ENCODE measurements around the gene KREMEN1. TPM values are rescaled to one million over a fixed set of nuclear protein-coding genes. Genes with fewer than 3 reads are reported as not detected.

KREMEN1 gene, protein sequence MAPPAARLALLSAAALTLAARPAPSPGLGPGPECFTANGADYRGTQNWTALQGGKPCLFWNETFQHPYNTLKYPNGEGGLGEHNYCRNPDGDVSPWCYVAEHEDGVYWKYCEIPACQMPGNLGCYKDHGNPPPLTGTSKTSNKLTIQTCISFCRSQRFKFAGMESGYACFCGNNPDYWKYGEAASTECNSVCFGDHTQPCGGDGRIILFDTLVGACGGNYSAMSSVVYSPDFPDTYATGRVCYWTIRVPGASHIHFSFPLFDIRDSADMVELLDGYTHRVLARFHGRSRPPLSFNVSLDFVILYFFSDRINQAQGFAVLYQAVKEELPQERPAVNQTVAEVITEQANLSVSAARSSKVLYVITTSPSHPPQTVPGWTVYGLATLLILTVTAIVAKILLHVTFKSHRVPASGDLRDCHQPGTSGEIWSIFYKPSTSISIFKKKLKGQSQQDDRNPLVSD
- polyA plus RNA-seq (2013, experiment 1 of 2): 1.6 TPM
- polyA plus RNA-seq (2013, experiment 2 of 2): 1.5 TPM

- Histone ChIP-seq H4K8ac (ENCODE audit: low read depth, low read length) (no peak within 1 kb of the TSS), H2AK5ac (ENCODE audit: low read length) (no peak within 1 kb of the TSS), H3K79me1 (ENCODE audit: low read length) (no peaks in the 10 kb centered on the region), H3K4me3 (ENCODE audit: low read length) (peak within 1 kb of the TSS; percentile 43), H4K5ac (ENCODE audit: low read length) (no peak within 1 kb of the TSS), H3K56ac (ENCODE audit: low read length) (peak within 1 kb of the TSS; percentile 82), H3K9ac (ENCODE audit: low read length) (peak within 1 kb of the TSS; percentile 70), H3K23ac (ENCODE audit: low read length) (peak within 1 kb of the TSS; percentile 82), H2BK120ac (ENCODE audit: low read depth, low read length) (no peak within 1 kb of the TSS), H3K27ac (ENCODE audit: low read depth, low read length) (no peak within 1 kb of the TSS), H3K4me1 (ENCODE audit: control insufficient read depth, low read depth, low read length) (no peaks in the 10 kb centered on the region), H3K79me2 (ENCODE audit: control insufficient read depth, insufficient read depth, low read length) (no peaks in the 10 kb centered on the region), H3K4me2 (ENCODE audit: low read length) (peak within 1 kb of the TSS; percentile 88), H3K4ac (ENCODE audit: low read depth, low read length) (no peak within 1 kb of the TSS), H3K18ac (ENCODE audit: low read length) (peak within 1 kb of the TSS; percentile 96), H2BK15ac (replicated peaks; ENCODE audit: low read depth) (no peak within 1 kb of the TSS), H3K27me3 (ENCODE audit: insufficient read depth, low read length, poor library complexity) (peaks cover 5% of the 10 kb centered on the region), H3K36me3 (ENCODE audit: control insufficient read depth, insufficient read depth, low read length) (no peaks in the 10 kb centered on the region), H2BK5ac (ENCODE audit: low read length) (no peak within 1 kb of the TSS)
- no CpG with 5 or more reads among the region's 76 CpGs for WGBS (ENCODE audit: extremely low coverage, insufficient coverage, low lambda C conversion rate)
- no peak for DNase-seq
Measured at GRCh38 chr22:29072979-29073617, at the start of gene KREMEN1. KREMEN1 (plus strand) TSS chr22:29073035; CDS start chr22:29073131, 96 bp downstream.

DNA sequence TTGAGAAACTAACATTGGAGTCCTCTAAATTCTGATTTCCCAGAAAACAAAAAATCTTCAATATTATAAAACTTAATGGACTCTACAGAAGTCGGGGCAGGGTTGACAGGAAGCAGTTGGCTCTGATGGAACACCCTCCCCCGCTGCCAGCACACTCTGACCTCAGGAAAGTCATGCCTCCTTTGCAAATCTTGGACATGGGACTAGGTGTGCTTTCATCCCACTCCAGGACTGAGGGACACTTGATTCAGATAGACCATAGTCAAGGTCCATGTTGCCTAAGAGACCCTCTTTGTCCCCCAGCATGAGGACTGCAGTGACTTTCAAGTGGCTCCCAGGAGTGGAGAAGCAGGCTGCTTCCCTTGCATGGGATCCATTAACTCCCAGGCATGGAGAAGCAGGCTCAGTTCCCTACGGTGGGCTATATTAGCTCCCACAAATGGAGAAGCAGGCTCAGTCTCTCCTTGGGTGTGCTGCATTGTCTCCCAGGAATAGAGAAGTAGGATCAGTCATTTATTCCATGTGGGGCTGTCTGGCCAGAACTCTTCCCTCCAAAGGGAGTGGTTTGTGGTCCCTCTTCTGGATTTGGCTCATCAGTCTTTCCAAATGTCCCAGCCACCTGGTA is 49.6 kb upstream of the KREMEN1 start:
- Histone ChIP-seq H3K79me2 (ENCODE audit: control insufficient read depth, insufficient read depth, low read length) (no peaks in the 10 kb centered on the region), H2BK120ac (ENCODE audit: low read depth, low read length) (no peak overlapping the region), H3K79me1 (ENCODE audit: low read length) (peaks cover 11% of the 10 kb centered on the region), H2AK5ac (ENCODE audit: low read length) (no peak overlapping the region), H3K4me1 (ENCODE audit: control insufficient read depth, low read depth, low read length) (peaks cover 3% of the 10 kb centered on the region), H3K9ac (ENCODE audit: low read length) (no peak overlapping the region), H3K4me3 (ENCODE audit: low read length) (no peak overlapping the region), H3K18ac (ENCODE audit: low read length) (no peak overlapping the region), H3K27ac (ENCODE audit: low read depth, low read length) (no peak overlapping the region), H2BK5ac (ENCODE audit: low read length) (no peak overlapping the region), H3K27me3 (ENCODE audit: insufficient read depth, low read length, poor library complexity) (no peaks in the 10 kb centered on the region), H4K8ac (ENCODE audit: low read depth, low read length) (no peak overlapping the region), H3K4ac (ENCODE audit: low read depth, low read length) (no peak overlapping the region), H3K36me3 (ENCODE audit: control insufficient read depth, insufficient read depth, low read length) (no peaks in the 10 kb centered on the region), H4K5ac (ENCODE audit: low read length) (no peak overlapping the region), H2BK15ac (replicated peaks; ENCODE audit: low read depth) (no peak overlapping the region), H3K56ac (ENCODE audit: low read length) (peak overlapping the region; percentile 40), H3K4me2 (ENCODE audit: low read length) (no peak overlapping the region), H3K23ac (ENCODE audit: low read length) (no peak overlapping the region)
- no CpG with 5 or more reads among the region's 3 CpGs for WGBS (ENCODE audit: extremely low coverage, insufficient coverage, low lambda C conversion rate)
- no peak for DNase-seq

- no peak overlapping the region for H3K18ac ChIP-seq (ENCODE audit: low read length)
- no peaks in the 10 kb centered on the region for H3K27me3 ChIP-seq (ENCODE audit: insufficient read depth, low read length, poor library complexity)
- H3K36me3 ChIP-seq (ENCODE audit: control insufficient read depth, insufficient read depth, low read length): no peaks in the 10 kb centered on the region
- no peak overlapping the region for H3K23ac ChIP-seq (ENCODE audit: low read length)
- no peak overlapping the region for H2BK15ac ChIP-seq (replicated peaks; ENCODE audit: low read depth)
- no peak overlapping the region for H3K9ac ChIP-seq (ENCODE audit: low read length)
- WGBS (ENCODE audit: extremely low coverage, insufficient coverage, low lambda C conversion rate): no CpG with 5 or more reads among the region's 3 CpGs
- H3K79me1 ChIP-seq (ENCODE audit: low read length): peaks cover 10% of the 10 kb centered on the region
- H2BK120ac ChIP-seq (ENCODE audit: low read depth, low read length): no peak overlapping the region
- no peak overlapping the region for H2AK5ac ChIP-seq (ENCODE audit: low read length)
- no peak overlapping the region for H2BK5ac ChIP-seq (ENCODE audit: low read length)
- no peak overlapping the region for H3K4me2 ChIP-seq (ENCODE audit: low read length)
- no peaks in the 10 kb centered on the region for H3K79me2 ChIP-seq (ENCODE audit: control insufficient read depth, insufficient read depth, low read length)
- H3K4me1 ChIP-seq (ENCODE audit: control insufficient read depth, low read depth, low read length): peaks cover 19% of the 10 kb centered on the region
- no peak overlapping the region for H3K27ac ChIP-seq (ENCODE audit: low read depth, low read length)
- H4K5ac ChIP-seq (ENCODE audit: low read length): no peak overlapping the region
- DNase-seq: no peak
- no peak overlapping the region for H3K4me3 ChIP-seq (ENCODE audit: low read length)
- no peak overlapping the region for H3K56ac ChIP-seq (ENCODE audit: low read length)
- H3K4ac ChIP-seq (ENCODE audit: low read depth, low read length): no peak overlapping the region
- no peak overlapping the region for H4K8ac ChIP-seq (ENCODE audit: low read depth, low read length)
Measured at GRCh38 chr22:29026579-29026978, 46.3 kb upstream of the KREMEN1 start.

DNA sequence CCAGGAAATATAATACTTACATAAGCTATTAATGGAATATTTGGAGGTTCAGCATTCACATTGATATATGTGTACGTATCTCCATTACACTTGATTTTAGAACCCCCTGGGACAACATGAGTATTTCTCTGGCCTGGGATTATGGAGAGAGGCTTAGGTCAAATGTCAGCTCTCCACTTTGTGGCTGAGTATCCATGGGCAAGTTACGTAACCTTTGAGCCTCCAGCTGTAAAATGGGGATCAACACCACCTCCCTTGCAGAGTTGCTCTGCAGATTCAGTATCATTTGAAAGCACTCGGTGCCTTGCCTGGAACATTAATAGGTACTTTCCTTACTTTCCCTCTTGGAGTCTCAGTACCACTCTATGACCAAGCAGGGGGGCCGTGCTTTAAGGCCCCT is 44.4 kb upstream of the KREMEN1 start:
- H3K18ac ChIP-seq (ENCODE audit: low read length): peak overlapping the region; percentile 29
- H3K27me3 ChIP-seq (ENCODE audit: insufficient read depth, low read length, poor library complexity): no peaks in the 10 kb centered on the region
- no peak overlapping the region for H2BK5ac ChIP-seq (ENCODE audit: low read length)
- H3K4me2 ChIP-seq (ENCODE audit: low read length): no peak overlapping the region
- no peak overlapping the region for H2BK120ac ChIP-seq (ENCODE audit: low read depth, low read length)
- no peak overlapping the region for H4K8ac ChIP-seq (ENCODE audit: low read depth, low read length)
- no peaks in the 10 kb centered on the region for H3K36me3 ChIP-seq (ENCODE audit: control insufficient read depth, insufficient read depth, low read length)
- peaks cover 24% of the 10 kb centered on the region for H3K4me1 ChIP-seq (ENCODE audit: control insufficient read depth, low read depth, low read length)
- H3K27ac ChIP-seq (ENCODE audit: low read depth, low read length): no peak overlapping the region
- no peak overlapping the region for H3K23ac ChIP-seq (ENCODE audit: low read length)
- WGBS (ENCODE audit: extremely low coverage, insufficient coverage, low lambda C conversion rate): no CpG with 5 or more reads among the region's 4 CpGs
- peaks cover 6% of the 10 kb centered on the region for H3K79me1 ChIP-seq (ENCODE audit: low read length)
- no peak overlapping the region for H3K56ac ChIP-seq (ENCODE audit: low read length)
- peaks cover 2% of the 10 kb centered on the region for H3K79me2 ChIP-seq (ENCODE audit: control insufficient read depth, insufficient read depth, low read length)
- H3K9ac ChIP-seq (ENCODE audit: low read length): no peak overlapping the region
- no peak overlapping the region for H2BK15ac ChIP-seq (replicated peaks; ENCODE audit: low read depth)
- no peak overlapping the region for H4K5ac ChIP-seq (ENCODE audit: low read length)
- DNase-seq: no peak
- H3K4ac ChIP-seq (ENCODE audit: low read depth, low read length): peak overlapping the region; percentile 22
- no peak overlapping the region for H3K4me3 ChIP-seq (ENCODE audit: low read length)
- no peak overlapping the region for H2AK5ac ChIP-seq (ENCODE audit: low read length)

DNA sequence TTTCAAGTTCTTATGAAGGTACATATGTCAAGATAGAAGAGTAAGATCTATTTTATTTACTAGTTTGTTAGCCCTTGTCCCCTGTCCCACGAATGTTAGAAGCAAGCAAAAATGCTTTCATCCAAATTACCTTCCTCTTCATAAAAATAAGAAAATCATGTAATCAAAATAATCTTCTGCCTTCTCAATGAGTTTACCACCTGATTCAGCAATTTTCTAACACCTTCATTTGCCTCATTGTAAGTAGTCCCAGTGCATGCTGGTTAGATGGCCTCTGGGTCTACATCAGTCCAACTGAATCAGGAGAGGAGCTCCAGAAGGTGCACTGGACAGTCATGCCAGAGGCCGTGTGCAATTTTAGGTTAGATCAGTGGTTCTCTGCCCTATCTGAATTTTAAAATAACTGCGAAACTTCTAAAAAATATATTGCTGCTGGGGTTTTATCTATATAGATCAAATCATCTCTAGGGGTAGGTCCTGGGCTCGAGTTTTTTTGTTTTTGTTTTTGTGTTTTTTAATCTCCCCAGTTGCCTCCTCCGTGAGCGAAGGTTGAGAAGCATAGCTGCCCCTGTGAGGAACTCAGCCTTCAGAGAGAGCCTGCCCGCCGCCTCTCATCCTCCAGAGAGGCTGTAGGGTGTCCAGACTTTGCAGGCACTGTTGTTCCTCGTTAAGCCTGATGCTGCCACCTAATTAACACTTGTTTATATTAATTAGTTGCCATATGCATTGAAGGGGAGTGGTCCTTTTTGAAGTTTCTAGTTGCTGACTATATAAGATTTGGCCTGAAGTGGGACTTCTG is 43.4 kb upstream of the KREMEN1 start:
- Histone ChIP-seq H3K4ac (ENCODE audit: low read depth, low read length) (peak overlapping the region; percentile 77), H3K79me2 (ENCODE audit: control insufficient read depth, insufficient read depth, low read length) (peaks cover 9% of the 10 kb centered on the region), H3K27me3 (ENCODE audit: insufficient read depth, low read length, poor library complexity) (no peaks in the 10 kb centered on the region), H3K4me2 (ENCODE audit: low read length) (peak overlapping the region; percentile 5), H3K18ac (ENCODE audit: low read length) (peak overlapping the region; percentile 77), H2AK5ac (ENCODE audit: low read length) (no peak overlapping the region), H3K36me3 (ENCODE audit: control insufficient read depth, insufficient read depth, low read length) (no peaks in the 10 kb centered on the region), H2BK120ac (ENCODE audit: low read depth, low read length) (no peak overlapping the region), H3K23ac (ENCODE audit: low read length) (no peak overlapping the region), H3K4me1 (ENCODE audit: control insufficient read depth, low read depth, low read length) (peaks cover 24% of the 10 kb centered on the region), H2BK15ac (replicated peaks; ENCODE audit: low read depth) (no peak overlapping the region), H3K27ac (ENCODE audit: low read depth, low read length) (peak overlapping the region; percentile 95), H2BK5ac (ENCODE audit: low read length) (no peak overlapping the region), H3K9ac (ENCODE audit: low read length) (no peak overlapping the region), H3K79me1 (ENCODE audit: low read length) (peaks cover 14% of the 10 kb centered on the region), H4K5ac (ENCODE audit: low read length) (no peak overlapping the region), H4K8ac (ENCODE audit: low read depth, low read length) (no peak overlapping the region), H3K56ac (ENCODE audit: low read length) (peak overlapping the region; percentile 4), H3K4me3 (ENCODE audit: low read length) (no peak overlapping the region)
- DNase-seq: no peak
- WGBS (ENCODE audit: extremely low coverage, insufficient coverage, low lambda C conversion rate): no CpG with 5 or more reads among the region's 9 CpGs
